ENCODE results near the gene CDH4. TPM values are rescaled to one million over a fixed set of nuclear protein-coding genes. Genes with fewer than 3 reads are reported as not detected.

Gene CDH4
- total and polyA plus RNA-seq, 2 of the 4 experiments (the other 2 are of a cell fraction) = 1.6 to 3.5 TPM

GRCh38 chr20:61556673-61557072, 304.6 kb downstream of the CDH4 start:
- Histone ChIP-seq H2BK120ac (ENCODE audit: low read depth, low read length) (peak overlapping the region; percentile 35), H3K9ac (ENCODE audit: low read depth, low read length) (no peak overlapping the region), H4K20me1 (ENCODE audit: insufficient read depth, low read length) (peaks cover 2% of the 10 kb centered on the region; the same call in 1 of the 2 replicates), H3K27ac (ENCODE audit: insufficient read depth, low read length) (no peak overlapping the region), H3K14ac (replicated peaks; ENCODE audit: low read depth, low read length) (no peak overlapping the region), H3K9me1 (ENCODE audit: insufficient read depth, low read length) (peaks cover 6% of the 10 kb centered on the region), H4K91ac (ENCODE audit: insufficient read depth, low read depth, low read length) (peak overlapping the region; percentile 32; the same call in 1 of the 2 replicates), H2AK9ac (replicated peaks; ENCODE audit: low read depth, low read length, poor library complexity) (no peak overlapping the region), H3K9me3 (ENCODE audit: control insufficient read depth, insufficient read depth, low read length) (no peaks in the 10 kb centered on the region), H4K8ac (ENCODE audit: low read depth in 2 of 2, low read length in 2 of 2) (no peak overlapping the region), H3K27me3 (ENCODE audit: control insufficient read depth, insufficient read depth, low read length) (no peaks in the 10 kb centered on the region), H3K18ac (ENCODE audit: low read depth, low read length) (no peak overlapping the region), H2AK5ac (ENCODE audit: low read depth, low read length) (peak overlapping the region; percentile 31), H2BK20ac (ENCODE audit: low read depth, low read length) (no peak overlapping the region), H3K79me1 (ENCODE audit: low read depth in 1 of 2, low read length in 2 of 2) (peaks cover 0 to 4% of the 10 kb centered on the region in 2 experiments; a peak in 2 of 4 replicates), H3K4me1 (ENCODE audit: control insufficient read depth, insufficient read depth, low read length) (peaks cover 10% of the 10 kb centered on the region), H2BK15ac (ENCODE audit: low read depth, low read length) (0 out of 3 replicates have a peak overlapping the region, but pooled peaks have one; percentile 9), H3K4ac (ENCODE audit: low read depth, low read length) (peak overlapping the region; percentile 41), H3K23ac (ENCODE audit: low read depth, low read length) (no peak overlapping the region), H4K5ac (ENCODE audit: low read depth, low read length) (no peak overlapping the region), H3K4me2 (ENCODE audit: low read depth, low read length) (no peak overlapping the region), H2AFZ (replicated peaks; ENCODE audit: low read length, poor library complexity) (no peak overlapping the region), H3K4me3 (ENCODE audit: insufficient read depth, low read depth, low read length) (no peak overlapping the region), H3K56ac (ENCODE audit: extremely low read depth, insufficient read depth, low read length) (no peak overlapping the region), H3K36me3 (ENCODE audit: control insufficient read depth, insufficient read depth, low read length) (no peaks in the 10 kb centered on the region), H2BK5ac (ENCODE audit: low read depth, low read length, poor library complexity, severe bottlenecking) (peak overlapping the region; percentile 2)
- no TSS peak for BruUV-seq (replicated peaks)
- dilution Hi-C loops (cut with HindIII; ENCODE audit: low sequenced_read_pairs, unreplicated experiment) (no loop called here), in situ Hi-C loops (cut with MboI; ENCODE audit: low sequenced_read_pairs) (no loop called here), intact Hi-C loops (cut with micrococcal nuclease) (loop anchor here (2.0 kb wide), 1 partner anchor 32 kb away; no protein-coding TSS in a partner anchor)
- WGBS, 2 experiments (ENCODE audit: extremely low coverage in 2 of 2, insufficient read length in 1 of 2) = 94% methylated on average over 5 of the region's 13 CpGs; no CpG with 5 or more reads in 1 of the 2 experiments
- TF ChIP-seq MAFK (IDR thresholded peaks at IDR 0.05; ENCODE audit: low read depth, low read length) (no peak), SMC3 (IDR thresholded peaks at IDR 0.05; ENCODE audit: low read depth, low read length) (no peak), NFE2L2 (IDR thresholded peaks at IDR 0.05; ENCODE audit: low read depth, low read length) (no peak), POLR2A (IDR thresholded peaks at IDR 0.05; ENCODE audit: low read depth, low read length) (no peak), MAZ (IDR thresholded peaks at IDR 0.05; ENCODE audit: borderline replicate concordance, low read depth, low read length) (no peak), RCOR1 (IDR thresholded peaks at IDR 0.05; ENCODE audit: insufficient replicate concordance, low read length) (no peak), RAD21 (IDR thresholded peaks at IDR 0.05; ENCODE audit: low read length) (no peak), FOS (IDR thresholded peaks at IDR 0.05; ENCODE audit: low read depth, low read length) (no peak), RFX5 (IDR thresholded peaks at IDR 0.05; ENCODE audit: low read depth, low read length) (no peak), MXI1 (IDR thresholded peaks at IDR 0.05; ENCODE audit: borderline replicate concordance, low read depth, low read length) (no peak), CEBPB (IDR thresholded peaks at IDR 0.05; ENCODE audit: low read depth, low read length) (no peak)
- TF ChIP-seq, protein P1, sequence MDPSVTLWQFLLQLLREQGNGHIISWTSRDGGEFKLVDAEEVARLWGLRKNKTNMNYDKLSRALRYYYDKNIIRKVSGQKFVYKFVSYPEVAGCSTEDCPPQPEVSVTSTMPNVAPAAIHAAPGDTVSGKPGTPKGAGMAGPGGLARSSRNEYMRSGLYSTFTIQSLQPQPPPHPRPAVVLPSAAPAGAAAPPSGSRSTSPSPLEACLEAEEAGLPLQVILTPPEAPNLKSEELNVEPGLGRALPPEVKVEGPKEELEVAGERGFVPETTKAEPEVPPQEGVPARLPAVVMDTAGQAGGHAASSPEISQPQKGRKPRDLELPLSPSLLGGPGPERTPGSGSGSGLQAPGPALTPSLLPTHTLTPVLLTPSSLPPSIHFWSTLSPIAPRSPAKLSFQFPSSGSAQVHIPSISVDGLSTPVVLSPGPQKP (IDR thresholded peaks at IDR 0.05; ENCODE audit: borderline replicate concordance, low read depth, low read length) = no peak
- DNase-seq = peak; percentile 7
- POLR2A ChIA-PET (ENCODE audit: unreplicated experiment) = no interaction called here
- no peak for ATAC-seq (ENCODE audit: low read depth)
- CTCF ChIA-PET = no interaction called here

All from IMR-90 (cell line).